ENCODE results near the gene HOXD3.

Gene HOXD3

DNA sequence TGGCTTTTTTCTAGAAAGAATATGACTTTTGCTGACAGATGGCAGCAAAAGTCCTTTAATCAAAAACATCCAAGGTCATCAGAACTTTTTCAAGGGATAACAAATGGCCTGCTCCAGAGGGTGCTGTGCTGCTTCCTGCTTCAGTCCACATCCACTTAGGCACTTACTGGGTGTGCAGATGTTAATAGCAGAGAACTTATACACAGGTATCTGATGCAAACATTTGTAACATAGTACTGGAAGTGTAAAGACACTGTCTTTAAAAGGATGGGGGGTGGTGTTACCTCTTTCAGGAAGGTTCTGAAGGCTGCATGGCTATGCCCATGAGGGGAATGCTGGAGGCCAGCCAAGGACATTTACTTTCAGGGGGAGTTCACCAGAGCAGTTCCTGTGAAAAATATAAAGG, 22.1 kb upstream of the HOXD3 start:
- no peak for DNase-seq

DNA sequence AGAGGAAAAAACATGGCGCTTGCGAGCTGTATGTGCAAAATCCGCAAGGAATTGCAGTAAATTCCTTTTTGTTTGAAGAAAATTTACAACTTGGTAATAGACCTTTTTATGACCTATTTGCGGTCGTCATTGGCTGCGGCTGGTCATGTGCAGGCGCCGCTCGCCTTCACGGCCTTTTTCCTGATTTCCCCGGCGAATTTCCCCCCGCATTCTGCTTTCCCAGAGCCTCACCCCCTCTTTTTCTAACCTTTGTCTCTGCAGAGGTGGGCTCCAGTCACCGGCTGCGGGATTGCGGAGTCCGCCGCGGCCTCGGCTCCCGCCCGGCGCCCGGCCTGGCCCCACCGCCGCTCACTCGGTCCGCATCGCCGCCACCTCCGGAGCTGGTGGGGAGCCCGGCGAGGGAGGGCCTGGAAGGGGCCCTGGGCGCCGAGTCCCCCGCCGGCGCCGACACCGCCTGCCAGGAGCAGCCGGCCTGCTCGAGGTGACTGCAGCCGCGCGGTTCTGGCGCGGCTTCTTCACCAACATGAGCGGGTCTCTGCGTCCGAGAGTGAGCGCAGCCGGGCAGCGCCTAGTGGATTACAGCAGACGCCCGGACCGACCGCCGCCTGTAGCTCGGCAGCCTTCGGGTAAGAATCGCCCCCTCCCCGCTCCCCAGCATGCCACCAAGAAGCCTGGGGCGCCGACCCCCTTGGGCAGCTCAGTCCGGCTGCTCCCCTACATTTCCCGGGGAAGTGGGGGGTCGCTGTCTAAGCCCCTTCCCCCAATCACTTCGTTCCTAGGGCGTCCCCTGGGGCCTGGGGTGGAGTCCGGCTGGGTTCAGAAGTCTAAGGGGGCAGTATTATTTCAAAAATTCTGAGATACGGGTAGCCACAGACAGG, 20.5 kb upstream of the HOXD3 start:
- no peak for DNase-seq

DNA sequence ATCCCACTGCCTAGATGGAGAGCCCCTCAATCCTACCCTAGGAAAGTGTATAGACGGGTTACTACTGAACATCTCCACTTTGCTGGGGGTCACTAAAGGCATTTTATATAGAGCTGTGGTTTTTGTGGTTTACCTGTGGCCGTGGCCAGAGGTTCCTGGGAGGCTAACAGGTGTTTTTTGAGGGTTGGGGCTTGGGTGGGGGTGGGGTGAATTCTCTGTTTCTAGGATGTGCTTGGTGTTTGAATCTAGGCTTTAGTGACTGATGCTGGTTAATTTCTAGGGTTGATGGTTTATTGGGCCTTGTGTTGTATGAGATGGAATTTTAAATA, 19.9 kb upstream of the HOXD3 start:
- no peak for DNase-seq

DNA sequence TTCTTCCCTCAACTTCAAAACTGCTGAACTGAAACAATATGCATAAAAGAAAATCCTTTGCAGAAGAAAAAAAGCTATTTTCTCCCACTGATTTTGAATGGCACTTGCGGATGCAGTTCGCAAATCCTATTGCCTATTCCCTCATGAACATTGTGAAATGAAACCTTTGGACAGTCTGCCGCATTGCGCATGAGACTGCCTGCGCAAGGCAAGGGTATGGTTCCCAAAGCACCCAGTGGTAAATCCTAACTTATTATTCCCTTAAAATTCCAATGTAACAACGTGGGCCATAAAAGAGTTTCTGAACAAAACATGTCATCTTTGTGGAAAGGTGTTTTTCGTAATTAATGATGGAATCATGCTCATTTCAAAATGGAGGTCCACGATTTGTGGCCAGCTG, 19.2 kb upstream of the HOXD3 start:
- DNase-seq = no peak

DNA sequence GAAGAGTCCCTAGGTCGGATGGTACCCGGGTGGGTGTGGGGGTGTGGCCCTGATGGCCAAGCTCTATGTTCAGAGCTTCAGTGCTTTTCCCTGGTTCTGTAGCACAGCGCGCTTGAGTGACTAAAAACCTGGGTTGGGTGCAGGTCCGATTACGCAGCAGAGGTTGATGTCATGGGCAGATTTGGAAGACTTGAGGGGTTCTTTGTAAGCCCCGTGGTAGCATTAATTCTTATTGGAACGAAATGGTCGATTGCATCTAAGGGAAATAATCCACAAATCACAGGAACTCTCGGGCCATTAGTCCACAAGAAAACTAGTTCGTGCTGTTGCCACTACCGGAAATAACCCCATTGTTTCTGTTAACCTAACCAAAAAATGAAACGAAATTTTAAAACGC, 18.6 kb upstream of the HOXD3 start:
- no peak for DNase-seq

DNA sequence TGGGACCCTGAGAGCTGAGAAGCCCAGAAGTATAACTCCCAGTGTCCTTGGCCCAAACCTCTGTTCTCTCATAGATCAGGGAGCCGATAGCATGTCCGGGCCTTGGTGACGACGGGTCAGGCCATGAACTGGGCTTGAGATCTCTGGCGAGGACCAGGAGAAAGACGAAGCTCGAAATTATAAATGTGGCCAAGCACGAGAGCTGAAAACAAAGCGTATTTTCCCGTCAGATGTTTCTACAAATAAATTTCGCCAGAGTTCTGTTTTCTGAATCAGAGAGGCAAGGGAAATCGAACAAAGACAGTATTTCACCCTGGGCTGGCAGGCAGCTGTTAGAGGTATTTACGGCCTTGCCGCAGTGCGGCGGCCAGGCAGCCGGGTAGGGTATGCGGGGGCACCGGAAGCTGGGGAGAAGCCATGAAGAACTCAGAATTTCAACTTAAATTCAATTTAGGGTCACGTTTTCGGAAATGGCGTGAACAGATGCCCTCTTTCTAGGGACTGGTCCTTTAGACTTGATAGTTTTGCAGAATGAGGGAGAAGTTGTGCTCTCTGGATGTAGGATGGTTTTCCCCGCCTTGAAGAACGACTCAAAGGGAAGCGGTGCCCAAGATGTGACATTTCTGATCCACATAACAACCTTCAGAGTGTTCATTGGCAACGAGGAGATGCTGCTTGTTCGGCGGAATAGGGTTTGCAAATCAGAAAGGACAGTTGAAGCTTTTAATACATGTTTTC, 18.0 kb upstream of the HOXD3 start:
- no peak for DNase-seq

DNA sequence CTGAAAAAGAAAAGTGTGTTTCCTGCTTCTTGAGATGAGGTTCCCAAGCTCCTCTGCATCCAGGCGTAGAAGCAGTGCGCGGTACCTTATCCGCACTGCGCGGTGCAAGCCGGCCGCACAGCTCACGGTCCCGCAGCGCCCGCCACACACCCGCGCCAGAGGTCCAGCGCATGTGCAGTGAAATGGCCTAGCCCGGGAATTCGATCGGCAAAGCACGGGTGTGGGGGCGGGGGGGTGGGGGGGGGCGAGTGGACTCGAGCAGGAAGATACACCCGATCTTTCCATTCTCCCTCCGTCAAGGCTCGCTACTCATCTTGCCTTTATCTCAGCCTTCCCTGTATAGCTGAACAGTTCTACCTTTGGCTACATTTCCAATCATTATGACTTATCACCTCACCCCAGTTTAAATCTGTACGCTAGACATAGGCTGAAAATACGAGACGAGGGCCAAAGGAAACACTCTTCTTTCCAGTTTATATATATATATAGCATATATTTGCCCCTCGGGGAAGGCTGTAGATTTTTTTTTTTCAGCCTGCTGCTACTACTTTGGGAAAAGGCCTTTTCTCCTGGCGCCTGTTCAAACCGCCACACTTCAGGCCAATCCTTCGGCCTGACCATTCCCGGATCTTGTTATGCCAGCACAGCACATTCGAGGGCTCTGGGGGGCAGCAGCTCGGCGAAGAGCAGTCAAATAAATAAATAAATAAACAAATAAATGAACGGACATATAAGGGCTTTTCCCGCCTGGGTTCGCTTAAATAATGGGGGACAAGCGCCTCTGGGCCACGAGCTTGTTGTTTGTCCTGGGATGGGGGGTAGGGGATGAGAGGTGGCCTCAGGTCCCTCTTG, 17.2 kb upstream of the HOXD3 start:
- DNase-seq = no peak

DNA sequence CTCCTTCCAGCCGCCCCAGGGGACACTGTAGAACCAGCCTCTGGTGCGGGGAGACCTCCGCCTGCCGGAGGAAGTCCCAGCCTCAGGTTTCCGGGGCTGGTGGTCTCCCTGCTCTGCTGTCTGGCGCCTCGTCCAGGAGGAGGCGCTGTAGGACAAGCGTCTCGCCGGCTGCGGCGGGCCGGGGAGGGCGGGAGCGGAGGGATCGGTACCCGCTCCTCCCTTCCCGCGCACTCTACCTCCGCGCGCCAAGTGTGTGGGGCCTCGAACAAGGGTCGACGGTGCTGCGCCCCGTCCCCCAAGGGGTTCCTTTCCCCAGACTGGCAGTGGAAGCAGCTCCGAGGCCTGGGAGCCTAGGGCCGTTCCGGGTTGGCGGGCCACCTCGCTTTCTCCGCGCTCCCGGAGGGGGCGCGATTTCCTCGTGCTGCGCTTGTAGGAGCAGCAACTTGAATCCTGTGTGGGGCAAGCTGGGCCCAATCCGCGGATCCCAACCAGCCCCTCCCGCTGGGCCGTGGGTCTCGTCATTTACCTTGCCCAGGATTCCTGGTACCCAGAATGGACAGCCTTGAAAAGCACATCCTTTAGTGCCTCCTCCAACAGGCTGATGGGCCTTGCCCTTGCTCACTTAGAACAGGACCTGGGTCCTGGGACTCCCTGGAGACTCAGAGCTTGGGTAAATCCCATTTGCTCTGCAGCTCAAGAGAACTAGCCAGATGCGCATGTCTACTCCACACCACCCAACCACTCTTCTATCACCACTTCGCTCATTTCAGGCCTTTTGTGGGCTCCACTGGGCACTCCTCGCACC, 16.4 kb upstream of the HOXD3 start:
- DNase-seq = peak in 3 of 4 experiments; percentile 5 to 37 (median 14)

DNA sequence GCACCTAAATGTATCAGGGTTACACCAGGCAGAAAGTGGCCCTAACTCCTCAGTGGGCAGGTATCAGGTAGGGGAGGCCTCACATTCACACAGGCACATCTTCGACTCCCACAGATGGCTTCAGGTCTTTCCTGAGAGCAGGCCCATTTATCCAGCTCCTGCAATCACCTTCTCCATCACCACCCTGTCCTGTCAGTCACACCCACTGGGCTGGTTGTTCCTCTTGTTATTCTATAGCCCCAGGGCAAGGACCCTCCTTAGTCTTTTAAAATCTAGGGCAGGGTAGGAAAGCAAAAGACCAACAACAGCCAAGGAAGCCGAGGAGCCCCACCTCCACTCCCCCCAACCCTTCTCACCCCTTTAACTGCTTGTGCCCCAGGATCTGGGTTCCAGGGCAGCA, 14.8 kb upstream of the HOXD3 start:
- DNase-seq = no peak

DNA sequence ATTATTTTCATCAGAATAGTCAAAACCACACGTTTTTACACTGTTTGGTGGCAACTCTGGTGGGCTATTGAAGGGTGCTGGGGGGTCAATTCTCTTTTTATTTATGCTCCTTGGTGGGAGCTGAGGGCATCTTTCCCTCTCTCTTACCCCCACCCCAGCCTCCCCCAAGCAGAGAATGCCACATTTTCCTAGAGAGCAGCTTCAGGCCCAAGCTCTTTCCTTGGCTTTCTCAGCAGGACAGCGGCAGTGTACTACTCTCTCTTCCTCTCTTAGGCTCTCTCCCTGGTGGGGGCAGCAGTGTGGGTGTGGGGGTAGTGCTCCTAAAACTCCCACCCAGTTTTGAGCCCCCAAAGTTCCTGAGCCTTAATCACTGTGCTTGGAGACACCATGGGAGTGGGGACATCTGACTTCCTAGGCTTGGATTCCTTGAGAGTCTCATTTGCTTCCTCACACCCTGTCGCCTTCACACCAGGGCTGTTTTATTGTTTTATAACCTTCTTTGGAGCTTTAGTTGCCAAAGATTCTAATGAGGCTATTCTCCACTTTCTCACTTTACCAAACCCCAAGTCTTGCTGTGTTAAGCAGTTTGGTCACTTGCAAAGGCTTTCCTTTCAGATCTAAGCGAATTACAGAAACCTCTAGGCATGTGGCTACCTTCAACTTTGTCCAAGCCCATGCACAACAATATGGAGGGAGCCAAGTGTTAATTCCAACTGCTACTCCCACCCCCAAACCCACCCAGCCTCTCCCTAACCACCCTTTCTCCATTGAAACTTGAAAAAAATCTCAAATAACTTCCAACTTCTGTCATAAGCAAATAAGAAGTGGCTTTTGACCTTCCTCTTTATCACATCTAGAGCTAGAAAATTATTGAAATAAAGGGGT, 11.8 kb upstream of the HOXD3 start:
- DNase-seq = no peak

DNA sequence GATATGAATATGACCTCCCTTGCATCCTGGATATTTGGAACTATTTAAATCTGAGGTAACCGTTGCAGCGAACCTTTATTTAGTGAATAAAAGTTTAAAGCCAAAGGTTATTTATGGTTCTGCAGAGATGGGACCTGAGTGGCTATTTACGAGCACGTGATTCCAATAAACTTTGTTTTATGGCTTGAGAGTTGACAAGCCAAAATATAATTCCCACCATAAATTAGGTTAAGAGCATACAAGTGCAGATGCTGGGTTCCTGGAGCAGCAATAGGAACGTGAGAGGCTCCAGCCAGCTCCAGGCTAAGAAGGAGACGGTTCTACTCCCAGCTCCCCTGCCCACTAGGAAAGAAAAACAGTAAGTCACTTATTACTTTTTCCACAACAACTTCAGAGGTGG, 11.0 kb upstream of the HOXD3 start:
- DNase-seq = no peak

DNA sequence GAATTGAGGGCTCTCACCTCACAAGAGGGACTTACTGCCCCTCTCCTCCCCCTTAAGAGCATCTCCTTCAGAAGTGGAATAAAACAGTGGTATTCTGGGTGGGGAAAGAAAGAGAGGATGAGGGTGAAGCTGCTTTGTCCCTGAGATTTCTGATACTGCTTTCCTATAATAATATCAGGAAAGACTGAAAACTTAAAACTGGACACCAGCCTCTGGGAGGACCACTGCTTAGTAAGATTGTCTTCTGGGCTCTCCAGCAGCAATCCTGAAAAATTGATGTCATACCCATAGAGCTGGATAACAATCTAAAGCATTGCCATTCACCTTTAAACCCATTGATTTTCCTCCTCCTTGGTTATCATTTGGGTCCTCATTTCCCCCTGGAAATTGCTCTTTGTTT, 10.5 kb upstream of the HOXD3 start:
- no peak for DNase-seq

DNA sequence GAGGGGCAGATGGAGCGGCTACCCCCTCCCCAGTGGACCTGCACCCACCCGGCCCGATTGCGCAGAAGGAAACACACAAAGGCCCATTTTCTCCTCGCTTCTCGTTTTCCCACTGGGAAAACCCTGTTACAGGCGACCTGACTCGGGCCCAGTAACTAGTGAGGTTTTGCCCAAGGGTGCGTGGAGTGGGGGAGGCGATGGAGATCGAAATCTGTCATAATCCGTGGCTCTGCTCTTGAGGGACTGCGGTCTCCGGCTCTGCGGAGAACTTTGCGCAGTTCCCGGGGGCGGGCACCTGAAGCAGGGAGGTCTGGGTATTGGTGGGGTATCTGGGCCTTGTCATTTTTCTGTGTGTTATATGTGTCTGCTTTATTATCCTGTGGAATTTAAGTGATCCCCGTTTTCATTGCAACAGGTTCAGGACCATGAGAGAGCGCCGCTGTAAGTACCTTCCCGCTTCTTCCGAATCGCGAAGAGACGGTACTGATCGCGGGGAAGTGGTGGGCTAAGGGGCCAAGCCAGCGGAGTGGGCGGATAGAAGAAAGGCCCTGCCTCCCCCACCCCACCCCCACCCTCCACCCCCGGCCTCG, 9.8 kb upstream of the HOXD3 start:
- DNase-seq = no peak

DNA sequence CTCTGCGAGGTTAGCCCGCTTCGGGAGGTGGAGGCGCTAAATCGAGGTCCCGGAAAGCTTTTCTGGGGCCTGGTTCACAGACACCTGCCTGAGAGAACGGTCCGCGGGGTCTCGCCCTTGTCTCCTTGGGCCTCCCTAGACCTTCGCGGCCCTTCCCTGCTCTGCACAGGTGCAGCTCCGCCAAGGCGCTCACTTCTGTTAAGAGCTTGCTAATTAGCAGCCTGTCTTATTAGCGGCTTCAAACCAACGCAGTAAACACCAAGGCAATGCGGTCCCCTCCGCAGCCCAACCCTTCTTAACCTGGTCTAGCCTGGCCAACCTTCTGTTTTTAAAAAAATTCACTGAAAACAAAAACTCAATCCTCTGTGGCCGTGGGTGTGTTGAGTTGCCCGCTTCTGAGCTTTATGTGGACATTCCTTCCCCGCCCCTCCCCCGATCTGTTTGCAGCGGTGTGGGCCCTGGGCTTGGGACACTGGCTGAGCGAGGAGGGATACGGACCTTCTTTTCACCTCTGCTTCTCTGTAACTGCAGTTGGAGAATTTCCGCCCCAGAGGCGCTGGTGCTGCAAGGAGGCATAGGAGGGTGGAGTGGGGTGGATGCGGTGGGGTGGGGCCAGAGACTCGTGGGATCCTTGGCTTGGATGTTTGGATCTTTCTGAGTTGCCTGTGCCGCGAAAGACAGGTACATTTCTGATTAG, 9.2 kb upstream of the HOXD3 start:
- no peak for DNase-seq

DNA sequence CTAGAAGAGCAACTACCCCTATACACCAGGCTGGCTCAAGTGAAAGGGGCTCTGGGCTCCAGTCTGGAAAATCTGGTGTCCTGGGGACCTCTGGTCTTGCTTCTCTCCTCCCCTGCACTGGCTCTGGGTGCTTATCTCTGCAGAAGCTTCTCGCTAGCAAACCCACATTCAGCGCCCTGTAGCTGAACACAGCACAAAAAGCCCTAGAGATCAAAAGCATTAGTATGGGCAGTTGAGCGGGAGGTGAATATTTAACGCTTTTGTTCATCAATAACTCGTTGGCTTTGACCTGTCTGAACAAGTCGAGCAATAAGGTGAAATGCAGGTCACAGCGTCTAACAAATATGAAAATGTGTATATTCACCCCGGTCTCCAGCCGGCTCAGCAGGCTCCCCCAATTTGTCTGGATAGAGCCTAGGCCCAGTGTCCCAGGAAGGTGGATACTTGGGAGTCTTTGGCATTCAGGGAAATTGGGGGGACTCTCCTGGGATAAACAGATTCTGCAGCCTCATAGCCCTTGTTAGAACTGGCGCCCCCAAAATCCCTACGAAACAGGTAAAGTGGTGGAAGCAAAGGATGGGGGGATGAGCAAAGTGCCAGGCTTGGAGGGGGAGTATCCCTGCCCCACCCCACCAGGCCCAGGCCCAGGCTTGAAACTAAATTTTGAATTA, 8.2 kb upstream of the HOXD3 start:
- no peak for DNase-seq

DNA sequence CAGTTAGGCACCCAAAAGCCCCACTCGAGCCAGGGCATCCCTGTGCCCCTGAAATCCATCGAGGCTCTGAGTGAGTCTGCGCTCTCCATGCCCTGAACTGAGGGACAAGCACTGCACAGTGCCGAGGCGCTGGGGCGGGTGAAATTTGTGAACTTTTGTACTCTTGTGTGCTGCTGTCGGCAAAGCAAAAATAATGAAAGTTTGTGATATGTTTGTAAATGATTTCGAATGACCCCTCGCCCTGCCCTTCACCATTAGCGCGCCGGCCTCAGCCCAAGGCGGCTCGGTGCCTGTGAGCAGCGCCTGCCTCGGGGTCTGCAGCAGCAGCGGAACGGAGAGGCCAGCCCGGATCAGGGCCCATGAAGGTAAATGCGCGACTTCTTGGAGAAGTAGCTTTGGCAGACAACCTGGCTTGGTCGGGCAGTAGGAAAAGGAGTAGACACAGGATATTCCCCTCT, 7.6 kb upstream of the HOXD3 start:
- no peak for DNase-seq

DNA sequence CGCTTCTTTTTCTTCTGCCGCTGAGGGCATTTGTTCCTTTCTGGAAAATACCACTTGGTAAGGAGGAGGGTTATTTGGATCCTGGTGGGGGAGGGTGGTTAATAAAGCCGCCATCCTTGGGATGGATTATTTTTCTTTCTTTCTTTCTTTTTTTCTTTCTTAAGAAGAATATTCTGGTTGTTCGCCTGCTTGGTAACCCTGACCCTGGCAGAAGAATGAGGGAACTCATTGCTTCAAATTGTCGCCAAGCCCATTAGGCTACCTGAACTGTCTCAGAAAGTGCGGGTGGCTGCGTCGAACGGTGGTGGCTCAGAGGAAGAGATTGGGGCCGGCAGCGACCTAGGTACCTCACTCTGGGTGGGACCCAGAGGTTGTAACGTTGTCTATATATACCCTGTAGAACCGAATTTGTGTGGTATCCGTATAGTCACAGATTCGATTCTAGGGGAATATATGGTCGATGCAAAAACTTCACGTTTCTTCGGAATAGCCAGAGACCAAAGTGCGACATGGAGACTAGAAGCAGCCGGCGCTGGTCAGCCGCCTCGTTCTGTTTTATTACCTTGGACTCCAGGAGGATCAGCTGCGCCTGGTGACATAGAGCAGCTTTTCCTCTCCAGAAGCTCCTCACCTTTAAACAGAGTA, 7.0 kb upstream of the HOXD3 start:
- DNase-seq = no peak

DNA sequence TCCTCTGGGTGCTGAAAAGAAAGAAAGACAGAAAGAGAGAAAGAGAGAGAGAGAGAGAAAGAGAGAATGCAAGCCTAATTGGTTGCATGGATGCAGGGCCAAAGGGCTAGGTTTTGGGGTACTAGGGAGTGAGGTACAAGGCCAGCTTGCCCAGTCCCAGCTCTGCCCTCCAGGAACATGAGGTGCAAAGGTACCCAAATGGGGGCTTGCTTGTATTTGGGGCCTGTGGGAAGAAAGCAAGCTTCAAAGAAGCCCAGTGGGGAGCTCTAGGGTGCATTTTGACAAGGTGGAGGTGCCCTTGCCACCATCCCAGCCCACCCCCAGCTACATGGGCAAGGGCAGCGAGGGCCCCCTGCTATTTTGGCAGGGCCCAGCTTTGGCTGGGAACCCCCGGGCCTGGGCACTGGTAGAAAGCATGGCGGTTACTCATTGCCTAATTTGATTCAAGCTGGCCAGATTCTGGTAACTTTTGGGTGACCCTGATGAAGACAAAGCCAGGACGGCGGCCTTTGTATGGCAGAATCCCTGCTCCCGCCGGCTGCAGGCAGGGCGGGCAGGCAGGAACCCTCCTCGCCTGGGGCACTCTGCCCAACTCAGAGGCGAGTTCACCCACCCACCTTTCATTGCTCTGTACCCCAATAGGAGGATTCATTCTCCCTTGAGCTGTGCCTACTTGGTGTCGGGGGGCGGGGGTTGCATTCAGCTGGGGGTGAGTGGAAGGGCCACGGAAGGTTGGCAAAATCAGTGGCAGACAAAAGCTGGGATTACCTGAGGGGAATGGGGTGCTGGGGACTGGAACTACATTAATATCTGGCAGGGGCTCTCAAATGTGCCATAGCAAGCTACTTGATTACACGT, 6.3 kb upstream of the HOXD3 start:
- DNase-seq = no peak
